Measurements from ENCODE around the gene CLEC18C.
A peak's percentile ranks its signal among the peaks of the same experiment; 100 is the strongest.
"Not testable (repeated sequence)": the region's sequence is repeated elsewhere in the genome, so short reads cannot be mapped to it uniquely, and the experiment has no call there.

CLEC18C gene

DNA sequence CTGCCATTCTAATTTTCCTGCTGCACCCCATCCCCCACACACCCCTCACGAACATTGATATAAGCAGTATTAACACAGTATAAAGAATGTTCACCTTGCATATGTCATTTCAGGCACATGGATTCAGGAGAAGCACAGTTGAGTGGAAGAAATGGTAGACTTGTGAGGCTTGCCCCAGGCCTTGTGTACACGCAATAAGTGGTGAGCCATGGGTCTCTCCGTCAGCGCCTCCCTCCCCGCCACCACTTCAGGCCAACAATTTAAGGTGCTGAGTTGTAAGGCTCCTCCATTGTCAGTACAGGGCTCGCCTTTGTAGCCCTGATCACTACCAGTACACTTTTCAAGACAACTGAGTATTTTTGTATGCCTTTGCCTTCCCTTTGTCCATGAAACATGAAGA, 12.2 kb upstream of the CLEC18C start:
- Histone ChIP-seq H3K4me1 (ENCODE audit: insufficient read depth, low read length) (no peaks in the 10 kb centered on the region), H3K4me3 (ENCODE audit: low read depth in 1 of 2, low read length in 2 of 2) (no peak overlapping the region), H3K9me3 (ENCODE audit: insufficient read depth, low read length, severe bottlenecking) (no peaks in the 10 kb centered on the region), H3K36me3 (ENCODE audit: insufficient read depth, low read length) (peaks cover 61% of the 10 kb centered on the region), H3K9ac (ENCODE audit: low read depth, low read length) (no peak overlapping the region), H3K27ac (ENCODE audit: low read length) (no peak overlapping the region), H3K4me2 (ENCODE audit: insufficient read depth, low read length) (no peak overlapping the region), H4K20me1 (ENCODE audit: insufficient read depth, low read length) (peaks cover 13% of the 10 kb centered on the region; the same call in 1 of the 2 replicates), H2AFZ (ENCODE audit: low read depth, low read length) (no peak overlapping the region), H3K79me2 (ENCODE audit: insufficient read depth, low read length) (no peaks in the 10 kb centered on the region), H3K27me3 (ENCODE audit: insufficient read depth, low read length, poor library complexity) (no peaks in the 10 kb centered on the region)
- TF ChIP-seq, protein P1, sequence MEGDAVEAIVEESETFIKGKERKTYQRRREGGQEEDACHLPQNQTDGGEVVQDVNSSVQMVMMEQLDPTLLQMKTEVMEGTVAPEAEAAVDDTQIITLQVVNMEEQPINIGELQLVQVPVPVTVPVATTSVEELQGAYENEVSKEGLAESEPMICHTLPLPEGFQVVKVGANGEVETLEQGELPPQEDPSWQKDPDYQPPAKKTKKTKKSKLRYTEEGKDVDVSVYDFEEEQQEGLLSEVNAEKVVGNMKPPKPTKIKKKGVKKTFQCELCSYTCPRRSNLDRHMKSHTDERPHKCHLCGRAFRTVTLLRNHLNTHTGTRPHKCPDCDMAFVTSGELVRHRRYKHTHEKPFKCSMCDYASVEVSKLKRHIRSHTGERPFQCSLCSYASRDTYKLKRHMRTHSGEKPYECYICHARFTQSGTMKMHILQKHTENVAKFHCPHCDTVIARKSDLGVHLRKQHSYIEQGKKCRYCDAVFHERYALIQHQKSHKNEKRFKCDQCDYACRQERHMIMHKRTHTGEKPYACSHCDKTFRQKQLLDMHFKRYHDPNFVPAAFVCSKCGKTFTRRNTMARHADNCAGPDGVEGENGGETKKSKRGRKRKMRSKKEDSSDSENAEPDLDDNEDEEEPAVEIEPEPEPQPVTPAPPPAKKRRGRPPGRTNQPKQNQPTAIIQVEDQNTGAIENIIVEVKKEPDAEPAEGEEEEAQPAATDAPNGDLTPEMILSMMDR (IDR thresholded peaks at IDR 0.05; ENCODE audit: borderline replicate concordance, extremely low read depth, low read length, poor library complexity, severe bottlenecking): no peak
- no peak for TF ChIP-seq EZH2 (IDR thresholded peaks at IDR 0.05; ENCODE audit: borderline replicate concordance, low read depth, low read length, severe bottlenecking)
- DNase-seq (peak; percentile 5), ATAC-seq (ENCODE audit: insufficient read depth, low read depth) (no peak)

DNA sequence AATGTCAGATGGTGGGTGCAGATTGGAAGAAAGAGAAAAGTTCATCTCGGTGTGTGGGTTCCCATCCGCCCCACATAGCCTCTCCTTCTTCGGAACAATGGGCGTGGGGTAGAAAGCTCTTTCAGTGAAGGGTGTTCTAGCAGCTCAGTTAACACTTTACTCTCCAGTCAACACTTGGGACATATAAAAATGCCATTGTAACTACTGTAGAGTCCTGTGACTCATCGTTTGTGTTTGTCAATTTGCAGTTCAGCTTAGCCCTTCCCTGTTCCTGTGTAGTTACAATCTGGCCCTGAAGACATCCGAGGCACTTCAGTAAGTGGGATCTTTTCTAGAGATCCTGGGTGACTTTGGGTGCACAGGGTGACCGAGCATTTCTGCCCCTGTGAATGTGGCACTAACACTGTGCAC, 11.5 kb upstream of the CLEC18C start:
- ATAC-seq (ENCODE audit: insufficient read depth, low read depth) (no peak), DNase-seq (no peak)
- H3K4me1 ChIP-seq (ENCODE audit: insufficient read depth, low read length): no peaks in the 10 kb centered on the region
- H4K20me1 ChIP-seq (ENCODE audit: insufficient read depth, low read length): peaks cover 11% of the 10 kb centered on the region; the same call in 1 of the 2 replicates
- H3K4me2 ChIP-seq (ENCODE audit: insufficient read depth, low read length): no peak overlapping the region
- no peak overlapping the region for H3K9ac ChIP-seq (ENCODE audit: low read depth, low read length)
- H3K9me3 ChIP-seq (ENCODE audit: insufficient read depth, low read length, severe bottlenecking): no peaks in the 10 kb centered on the region
- no peak overlapping the region for H3K4me3 ChIP-seq (ENCODE audit: low read depth in 1 of 2, low read length in 2 of 2)
- no peak for TF ChIP-seq EZH2 (IDR thresholded peaks at IDR 0.05; ENCODE audit: borderline replicate concordance, low read depth, low read length, severe bottlenecking)
- TF ChIP-seq, protein P1 (IDR thresholded peaks at IDR 0.05; ENCODE audit: borderline replicate concordance, extremely low read depth, low read length, poor library complexity, severe bottlenecking): no peak
- no peaks in the 10 kb centered on the region for H3K27me3 ChIP-seq (ENCODE audit: insufficient read depth, low read length, poor library complexity)
- no peak overlapping the region for H2AFZ ChIP-seq (ENCODE audit: low read depth, low read length)
- peaks cover 54% of the 10 kb centered on the region for H3K36me3 ChIP-seq (ENCODE audit: insufficient read depth, low read length)
- no peaks in the 10 kb centered on the region for H3K79me2 ChIP-seq (ENCODE audit: insufficient read depth, low read length)
- H3K27ac ChIP-seq (ENCODE audit: low read length): no peak overlapping the region

- no peak for TF ChIP-seq EZH2 (IDR thresholded peaks at IDR 0.05; ENCODE audit: borderline replicate concordance, low read depth, low read length, severe bottlenecking)
- TF ChIP-seq, protein P1 (IDR thresholded peaks at IDR 0.05; ENCODE audit: borderline replicate concordance, extremely low read depth, low read length, poor library complexity, severe bottlenecking): no peak
- DNase-seq (peak; percentile 5), ATAC-seq (ENCODE audit: insufficient read depth, low read depth) (no peak)
- H3K9me3 ChIP-seq (ENCODE audit: insufficient read depth, low read length, severe bottlenecking): no peaks in the 10 kb centered on the region
- H3K27ac ChIP-seq (ENCODE audit: low read length): no peak overlapping the region
- H3K4me2 ChIP-seq (ENCODE audit: insufficient read depth, low read length): no peak overlapping the region
- no peaks in the 10 kb centered on the region for H3K79me2 ChIP-seq (ENCODE audit: insufficient read depth, low read length)
- no peaks in the 10 kb centered on the region for H3K4me1 ChIP-seq (ENCODE audit: insufficient read depth, low read length)
- H3K27me3 ChIP-seq (ENCODE audit: insufficient read depth, low read length, poor library complexity): no peaks in the 10 kb centered on the region
- H3K4me3 ChIP-seq (ENCODE audit: low read depth in 1 of 2, low read length in 2 of 2): no peak overlapping the region
- no peak overlapping the region for H3K9ac ChIP-seq (ENCODE audit: low read depth, low read length)
- peaks cover 7% of the 10 kb centered on the region; the same call in 1 of the 2 replicates for H4K20me1 ChIP-seq (ENCODE audit: insufficient read depth, low read length)
- H3K36me3 ChIP-seq (ENCODE audit: insufficient read depth, low read length): peaks cover 38% of the 10 kb centered on the region
- H2AFZ ChIP-seq (ENCODE audit: low read depth, low read length): no peak overlapping the region
Observed at GRCh38 chr16:70163596-70163995, 10.0 kb upstream of the CLEC18C start.

DNA sequence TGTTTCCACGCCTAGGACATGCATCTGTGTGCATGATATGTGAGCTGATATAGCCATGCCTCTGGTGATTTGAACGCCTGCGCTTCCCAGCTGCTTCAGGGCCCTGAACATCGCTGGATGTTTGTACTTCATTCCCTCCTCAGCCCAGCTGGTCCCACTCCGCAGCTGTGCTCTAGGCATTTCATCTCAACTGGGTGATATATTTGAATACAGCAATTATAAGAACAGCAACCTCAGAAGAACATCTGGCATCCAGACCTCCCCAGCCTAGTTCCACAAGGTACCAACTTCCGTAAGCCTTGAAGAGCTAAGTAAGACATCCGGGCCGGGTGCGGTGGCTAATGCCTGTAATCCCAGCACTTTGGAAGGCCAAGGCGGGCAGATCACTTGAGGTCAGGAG, 6.9 kb upstream of the CLEC18C start:
- not testable (repeated sequence) for H3K36me3 ChIP-seq (ENCODE audit: insufficient read depth, low read length); H3K4me1 ChIP-seq (ENCODE audit: insufficient read depth, low read length); DNase-seq; H3K9me3 ChIP-seq (ENCODE audit: insufficient read depth, low read length, severe bottlenecking); H3K4me3 ChIP-seq (ENCODE audit: low read depth in 1 of 2, low read length in 2 of 2); H3K27me3 ChIP-seq (ENCODE audit: insufficient read depth, low read length, poor library complexity); H4K20me1 ChIP-seq (ENCODE audit: insufficient read depth, low read length); H3K79me2 ChIP-seq (ENCODE audit: insufficient read depth, low read length); ATAC-seq (ENCODE audit: insufficient read depth, low read depth); H3K4me2 ChIP-seq (ENCODE audit: insufficient read depth, low read length); H3K27ac ChIP-seq (ENCODE audit: low read length); H2AFZ ChIP-seq (ENCODE audit: low read depth, low read length); H3K9ac ChIP-seq (ENCODE audit: low read depth, low read length)

DNA sequence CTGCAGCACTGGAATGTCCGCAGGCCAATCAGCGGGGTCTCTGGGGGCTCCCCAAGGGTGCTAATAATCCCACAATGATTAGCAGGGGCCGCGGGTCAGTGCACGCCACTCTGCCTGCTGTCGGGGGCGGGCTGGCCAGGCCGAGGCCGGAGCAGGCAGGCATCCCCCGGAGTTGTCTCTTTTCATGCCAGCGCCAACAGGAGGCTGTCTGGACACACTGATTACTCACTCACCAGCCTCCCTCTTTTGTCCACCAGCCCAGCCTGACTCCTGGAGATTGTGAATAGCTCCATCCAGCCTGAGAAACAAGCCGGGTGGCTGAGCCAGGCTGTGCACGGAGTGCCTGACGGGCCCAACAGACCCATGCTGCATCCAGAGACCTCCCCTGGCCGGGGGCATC, 329 bp downstream of the CLEC18C start:
- H3K27ac ChIP-seq (ENCODE audit: low read length); H4K20me1 ChIP-seq (ENCODE audit: insufficient read depth, low read length); H3K4me2 ChIP-seq (ENCODE audit: insufficient read depth, low read length); H3K4me3 ChIP-seq (ENCODE audit: low read depth in 1 of 2, low read length in 2 of 2); ATAC-seq (ENCODE audit: insufficient read depth, low read depth); DNase-seq; H3K27me3 ChIP-seq (ENCODE audit: insufficient read depth, low read length, poor library complexity); H3K79me2 ChIP-seq (ENCODE audit: insufficient read depth, low read length); H3K9ac ChIP-seq (ENCODE audit: low read depth, low read length); H2AFZ ChIP-seq (ENCODE audit: low read depth, low read length); H3K9me3 ChIP-seq (ENCODE audit: insufficient read depth, low read length, severe bottlenecking); H3K36me3 ChIP-seq (ENCODE audit: insufficient read depth, low read length); H3K4me1 ChIP-seq (ENCODE audit: insufficient read depth, low read length): not testable (repeated sequence)

DNA sequence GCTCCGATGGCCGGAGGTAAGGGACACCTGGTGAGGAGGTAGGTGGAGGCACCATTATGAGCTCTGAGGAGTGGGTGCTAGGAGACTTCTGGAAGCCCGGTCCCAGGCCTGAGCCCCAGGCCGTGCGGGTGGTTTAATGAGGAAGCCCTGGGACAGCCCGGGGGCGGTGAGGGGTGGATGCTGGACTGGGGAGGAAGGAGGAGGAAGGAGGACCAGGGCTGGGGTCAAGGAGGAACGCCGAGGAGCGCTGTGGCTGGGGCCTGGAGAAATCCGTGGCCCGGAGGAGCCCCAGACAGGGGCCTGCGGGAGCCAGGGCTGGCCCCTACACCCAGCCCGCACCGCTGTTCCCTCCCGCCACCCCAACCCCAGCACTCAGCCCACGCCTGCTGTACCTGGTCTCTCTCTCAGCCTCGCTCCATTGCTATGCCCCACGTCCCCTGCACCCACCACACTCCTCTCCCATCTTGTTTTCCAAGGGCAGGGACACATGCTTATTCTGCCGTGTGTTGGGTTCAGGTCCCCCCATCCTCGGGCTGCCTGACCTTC, 873 bp downstream of the CLEC18C start:
- H4K20me1 ChIP-seq (ENCODE audit: insufficient read depth, low read length); H3K9me3 ChIP-seq (ENCODE audit: insufficient read depth, low read length, severe bottlenecking); H3K27me3 ChIP-seq (ENCODE audit: insufficient read depth, low read length, poor library complexity); H3K4me1 ChIP-seq (ENCODE audit: insufficient read depth, low read length); H3K36me3 ChIP-seq (ENCODE audit: insufficient read depth, low read length); H3K4me3 ChIP-seq (ENCODE audit: low read depth in 1 of 2, low read length in 2 of 2); DNase-seq; H3K4me2 ChIP-seq (ENCODE audit: insufficient read depth, low read length); H3K9ac ChIP-seq (ENCODE audit: low read depth, low read length); H3K79me2 ChIP-seq (ENCODE audit: insufficient read depth, low read length); H3K27ac ChIP-seq (ENCODE audit: low read length); H2AFZ ChIP-seq (ENCODE audit: low read depth, low read length); ATAC-seq (ENCODE audit: insufficient read depth, low read depth): not testable (repeated sequence)

Data from DND-41 (cell line).